ENCODE measurements around the gene F2RL3. TPM values are rescaled to one million over a fixed set of nuclear protein-coding genes. Genes with fewer than 3 reads are reported as not detected.

F2RL3 gene
- total and polyA plus RNA-seq, 12 donors = 0.13 to 8.3 (median 1.3) TPM

- H3K9me3 ChIP-seq = no peaks in the 10 kb centered on the region
- peaks cover 0 to 26% (median 10%) of the 10 kb centered on the region in 9 donors for H3K4me1 ChIP-seq
- H3K27ac ChIP-seq = no peak overlapping the region
- no peak for TF ChIP-seq CTCF (IDR thresholded peaks at IDR 0.05)
- no peaks in the 10 kb centered on the region for H3K27me3 ChIP-seq
- ATAC-seq (no peak), DNase-seq (no peak)
- 95 to 97% methylated on average over 30 of the region's 30 CpGs for WGBS, 2 donors
- H3K36me3 ChIP-seq = peaks cover 0 to 96% (median 67%) of the 10 kb centered on the region in 9 donors
- intact Hi-C loops (cut with DNase I) = no loop called here
- no peak overlapping the region for H3K4me3 ChIP-seq
Measured at GRCh38 chr19:16869331-16869972, 19.3 kb upstream of the F2RL3 start.

- intact Hi-C loops (cut with DNase I) = no loop called here
- Histone ChIP-seq H3K27ac (peak overlapping the region; percentile 41 to 84 (median 73)), H3K9me3 (no peaks in the 10 kb centered on the region), H3K4me1 (peaks cover 3 to 37% (median 17%) of the 10 kb centered on the region in 9 donors), H3K4me3 (no peak overlapping the region), H3K36me3 (peaks cover 0 to 83% (median 57%) of the 10 kb centered on the region in 9 donors), H3K27me3 (no peaks in the 10 kb centered on the region)
- no peak for TF ChIP-seq CTCF (IDR thresholded peaks at IDR 0.05)
- WGBS, 2 donors = 60 to 62% methylated on average over 7 of the region's 7 CpGs
- peak in 1 of 2 donors; percentile 43 for DNase-seq
- ATAC-seq = peak; percentile 32 to 82 (median 70)
Measured at GRCh38 chr19:16871871-16872270, 16.9 kb upstream of the F2RL3 start.

- Histone ChIP-seq H3K4me3 (no peak overlapping the region), H3K27me3 (no peaks in the 10 kb centered on the region), H3K9me3 (no peaks in the 10 kb centered on the region), H3K4me1 (peaks cover 3 to 46% (median 23%) of the 10 kb centered on the region in 9 donors), H3K36me3 (peaks cover 0 to 83% (median 58%) of the 10 kb centered on the region in 9 donors), H3K27ac (peak overlapping the region; percentile 41 to 84 (median 73))
- no peak for TF ChIP-seq CTCF (IDR thresholded peaks at IDR 0.05)
- WGBS, 2 donors = 94 to 95% methylated on average over 21 of the region's 21 CpGs
- no peak for DNase-seq
- intact Hi-C loops (cut with DNase I) = no loop called here
- ATAC-seq = no peak
Measured at GRCh38 chr19:16872728-16873127, 16.1 kb upstream of the F2RL3 start.

- DNase-seq (no peak), ATAC-seq (no peak)
- WGBS, 2 donors = 92 to 95% methylated on average over 3 of the region's 3 CpGs
- Histone ChIP-seq H3K27ac (peak overlapping the region in 2 of 10 donors; percentile 83 to 84), H3K4me1 (peaks cover 3 to 49% (median 23%) of the 10 kb centered on the region in 9 donors), H3K36me3 (peaks cover 0 to 83% (median 58%) of the 10 kb centered on the region in 9 donors), H3K9me3 (no peaks in the 10 kb centered on the region), H3K27me3 (no peaks in the 10 kb centered on the region), H3K4me3 (no peak overlapping the region)
- no peak for TF ChIP-seq CTCF (IDR thresholded peaks at IDR 0.05)
- intact Hi-C loops (cut with DNase I) = no loop called here
Measured at GRCh38 chr19:16873594-16873993, 15.2 kb upstream of the F2RL3 start.

Measured in heart right ventricle (tissue), 16 donors.